ENCODE measurements around the gene CMYA5. TPM values are rescaled to one million over a fixed set of nuclear protein-coding genes. Genes with fewer than 3 reads are reported as not detected.

Gene CMYA5
- total and polyA plus RNA-seq, 4 donors, result 0.61 to 5.9 (median 2.1) TPM

- no peaks in the 10 kb centered on the region for H3K4me1 ChIP-seq (ENCODE audit: control insufficient read depth in 1 of 2, insufficient read depth in 2 of 2, low read length in 2 of 2)
- H3K27me3 ChIP-seq (ENCODE audit: control insufficient read depth in 1 of 2, insufficient read depth in 2 of 2, low read length in 1 of 2), result no peaks in the 10 kb centered on the region
- H3K4me3 ChIP-seq (ENCODE audit: low read length in 2 of 2), result no peak overlapping the region
- H3K9me3 ChIP-seq (ENCODE audit: control insufficient read depth, low read length), result no peaks in the 10 kb centered on the region
- ATAC-seq (ENCODE audit: low FRiP score) (no peak), DNase-seq (no peak)
- no peaks in the 10 kb centered on the region for H3K36me3 ChIP-seq (ENCODE audit: control insufficient read depth in 1 of 2, insufficient read depth in 2 of 2, low read length in 1 of 2)
- WGBS, 2 donors, result 18 to 23% methylated on average over 2 of the region's 2 CpGs
- intact Hi-C loops (cut with DNase I), result no loop called here
- H3K27ac ChIP-seq (ENCODE audit: low read depth in 1 of 2, low read length in 2 of 2), result no peak overlapping the region
Observed at GRCh38 chr5:79824444-79824843, 134.8 kb downstream of the CMYA5 start.

GRCh38 chr5:79825802-79826201 lies 136.2 kb downstream of the CMYA5 start:
- Histone ChIP-seq H3K36me3 (ENCODE audit: control insufficient read depth in 1 of 2, insufficient read depth in 2 of 2, low read length in 1 of 2) (no peaks in the 10 kb centered on the region), H3K27ac (ENCODE audit: low read depth in 1 of 2, low read length in 2 of 2) (no peak overlapping the region), H3K27me3 (ENCODE audit: control insufficient read depth in 1 of 2, insufficient read depth in 2 of 2, low read length in 1 of 2) (no peaks in the 10 kb centered on the region), H3K4me3 (ENCODE audit: low read length in 2 of 2) (no peak overlapping the region), H3K9me3 (ENCODE audit: control insufficient read depth, low read length) (no peaks in the 10 kb centered on the region), H3K4me1 (ENCODE audit: control insufficient read depth in 1 of 2, insufficient read depth in 2 of 2, low read length in 2 of 2) (no peaks in the 10 kb centered on the region)
- DNase-seq (no peak), ATAC-seq (ENCODE audit: low FRiP score) (no peak)
- WGBS, 2 donors, result 73 to 100% methylated on average over 1 of the region's 1 CpG
- intact Hi-C loops (cut with DNase I), result no loop called here

- Histone ChIP-seq H3K36me3 (ENCODE audit: control insufficient read depth in 1 of 2, insufficient read depth in 2 of 2, low read length in 1 of 2) (no peaks in the 10 kb centered on the region), H3K9me3 (ENCODE audit: control insufficient read depth, low read length) (no peaks in the 10 kb centered on the region), H3K27me3 (ENCODE audit: control insufficient read depth in 1 of 2, insufficient read depth in 2 of 2, low read length in 1 of 2) (no peaks in the 10 kb centered on the region), H3K4me1 (ENCODE audit: control insufficient read depth in 1 of 2, insufficient read depth in 2 of 2, low read length in 2 of 2) (no peaks in the 10 kb centered on the region), H3K27ac (ENCODE audit: low read depth in 1 of 2, low read length in 2 of 2) (no peak overlapping the region), H3K4me3 (ENCODE audit: low read length in 2 of 2) (no peak overlapping the region)
- no peak for ATAC-seq (ENCODE audit: low FRiP score)
- WGBS, 2 donors, result 86 to 92% methylated on average over 2 of the region's 2 CpGs
- intact Hi-C loops (cut with DNase I), result no loop called here
- DNase-seq, result no peak
Observed at GRCh38 chr5:79827159-79827629, 137.6 kb downstream of the CMYA5 start.

GRCh38 chr5:79829260-79829659 lies 139.6 kb downstream of the CMYA5 start:
- H3K4me1 ChIP-seq (ENCODE audit: control insufficient read depth in 1 of 2, insufficient read depth in 2 of 2, low read length in 2 of 2), result no peaks in the 10 kb centered on the region
- WGBS, 2 donors, result 30 to 48% methylated on average over 7 to 9 of the region's 9 CpGs
- no peak for DNase-seq

GRCh38 chr5:79831381-79832309 lies 142.0 kb downstream of the CMYA5 start:
- intact Hi-C loops (cut with DNase I), result no loop called here
- no peaks in the 10 kb centered on the region for H3K9me3 ChIP-seq (ENCODE audit: control insufficient read depth, low read length)
- no peak for ATAC-seq (ENCODE audit: low FRiP score)
- DNase-seq, result no peak
- no peak overlapping the region for H3K4me3 ChIP-seq (ENCODE audit: low read length in 2 of 2)
- H3K36me3 ChIP-seq (ENCODE audit: control insufficient read depth in 1 of 2, insufficient read depth in 2 of 2, low read length in 1 of 2), result no peaks in the 10 kb centered on the region
- no peak overlapping the region for H3K27ac ChIP-seq (ENCODE audit: low read depth in 1 of 2, low read length in 2 of 2)
- 74 to 78% methylated on average over 10 of the region's 10 CpGs for WGBS, 2 donors
- H3K27me3 ChIP-seq (ENCODE audit: control insufficient read depth in 1 of 2, insufficient read depth in 2 of 2, low read length in 1 of 2), result no peaks in the 10 kb centered on the region
- H3K4me1 ChIP-seq (ENCODE audit: control insufficient read depth in 1 of 2, insufficient read depth in 2 of 2, low read length in 2 of 2), result no peaks in the 10 kb centered on the region

More at GRCh38 chr5:79829260-79829659, 139.6 kb downstream of the CMYA5 start:
- Histone ChIP-seq H3K9me3 (ENCODE audit: control insufficient read depth, low read length) (no peaks in the 10 kb centered on the region), H3K4me3 (ENCODE audit: low read length in 2 of 2) (no peak overlapping the region), H3K27ac (ENCODE audit: low read depth in 1 of 2, low read length in 2 of 2) (no peak overlapping the region), H3K36me3 (ENCODE audit: control insufficient read depth in 1 of 2, insufficient read depth in 2 of 2, low read length in 1 of 2) (no peaks in the 10 kb centered on the region), H3K27me3 (ENCODE audit: control insufficient read depth in 1 of 2, insufficient read depth in 2 of 2, low read length in 1 of 2) (no peaks in the 10 kb centered on the region)
- intact Hi-C loops (cut with DNase I), result no loop called here
- no peak for ATAC-seq (ENCODE audit: low FRiP score)

- 75 to 78% methylated on average over 4 of the region's 4 CpGs for WGBS, 2 donors
- DNase-seq (no peak), ATAC-seq (ENCODE audit: low FRiP score) (no peak)
- Histone ChIP-seq H3K4me3 (ENCODE audit: low read length in 2 of 2) (no peak overlapping the region), H3K27me3 (ENCODE audit: control insufficient read depth in 1 of 2, insufficient read depth in 2 of 2, low read length in 1 of 2) (no peaks in the 10 kb centered on the region), H3K9me3 (ENCODE audit: control insufficient read depth, low read length) (no peaks in the 10 kb centered on the region), H3K36me3 (ENCODE audit: control insufficient read depth in 1 of 2, insufficient read depth in 2 of 2, low read length in 1 of 2) (no peaks in the 10 kb centered on the region), H3K27ac (ENCODE audit: low read depth in 1 of 2, low read length in 2 of 2) (no peak overlapping the region), H3K4me1 (ENCODE audit: control insufficient read depth in 1 of 2, insufficient read depth in 2 of 2, low read length in 2 of 2) (no peaks in the 10 kb centered on the region)
- intact Hi-C loops (cut with DNase I), result no loop called here
Observed at GRCh38 chr5:79832911-79833310, 143.3 kb downstream of the CMYA5 start.

GRCh38 chr5:79834098-79834753 lies 144.6 kb downstream of the CMYA5 start:
- Histone ChIP-seq H3K9me3 (ENCODE audit: control insufficient read depth, low read length) (no peaks in the 10 kb centered on the region), H3K27ac (ENCODE audit: low read depth in 1 of 2, low read length in 2 of 2) (no peak overlapping the region), H3K36me3 (ENCODE audit: control insufficient read depth in 1 of 2, insufficient read depth in 2 of 2, low read length in 1 of 2) (no peaks in the 10 kb centered on the region), H3K4me1 (ENCODE audit: control insufficient read depth in 1 of 2, insufficient read depth in 2 of 2, low read length in 2 of 2) (no peaks in the 10 kb centered on the region), H3K27me3 (ENCODE audit: control insufficient read depth in 1 of 2, insufficient read depth in 2 of 2, low read length in 1 of 2) (no peaks in the 10 kb centered on the region), H3K4me3 (ENCODE audit: low read length in 2 of 2) (no peak overlapping the region)
- no peak for DNase-seq
- WGBS, 2 donors, result 72 to 75% methylated on average over 3 of the region's 3 CpGs
- intact Hi-C loops (cut with DNase I), result no loop called here
- ATAC-seq (ENCODE audit: low FRiP score), result no peak

- DNase-seq (no peak), ATAC-seq (ENCODE audit: low FRiP score) (no peak)
- Histone ChIP-seq H3K4me1 (ENCODE audit: control insufficient read depth in 1 of 2, insufficient read depth in 2 of 2, low read length in 2 of 2) (no peaks in the 10 kb centered on the region), H3K9me3 (ENCODE audit: control insufficient read depth, low read length) (no peaks in the 10 kb centered on the region), H3K36me3 (ENCODE audit: control insufficient read depth in 1 of 2, insufficient read depth in 2 of 2, low read length in 1 of 2) (no peaks in the 10 kb centered on the region), H3K27ac (ENCODE audit: low read depth in 1 of 2, low read length in 2 of 2) (no peak overlapping the region), H3K4me3 (ENCODE audit: low read length in 2 of 2) (no peak overlapping the region), H3K27me3 (ENCODE audit: control insufficient read depth in 1 of 2, insufficient read depth in 2 of 2, low read length in 1 of 2) (no peaks in the 10 kb centered on the region)
- intact Hi-C loops (cut with DNase I), result no loop called here
- WGBS, 2 donors, result 71 to 74% methylated on average over 12 of the region's 12 CpGs
Observed at GRCh38 chr5:79834754-79835714, 145.4 kb downstream of the CMYA5 start.

All from aorta (tissue), 5 donors.